CD14-positive monocyte (primary cell): ENCODE data around the gene TJAP1. TPM values are rescaled to one million over a fixed set of nuclear protein-coding genes. Genes with fewer than 3 reads are reported as not detected.

Experiments used
- DNase-seq, 3 donors: peaks; one replicate each; pipeline ENCODE4 v3.0.0-alpha.2; 2011 to 2022
- H2AFZ ChIP-seq: 2 replicates; pipeline ENCODE4 v1.6.0; 2012; ENCODE audit warnings: mild to moderate bottlenecking, low read depth, low read length, inconsistent platforms; ENCODE audit not compliant: insufficient read depth, poor library complexity, severe bottlenecking
- H3K27ac ChIP-seq, 2 donors: 1 replicate in 1 of 2; 2 replicates in 1 of 2; pipeline ENCODE4 v1.5.1; 2012 to 2013; ENCODE audit warnings: low read length in 2 of 2, control low read depth in 1 of 2, inconsistent platforms in 1 of 2, low read depth in 1 of 2, mild to moderate bottlenecking in 1 of 2
- H3K27me3 ChIP-seq, 2 donors: one replicate each; pipeline versions ENCODE4 v1.6.0 to v1.6.1; 2011 to 2013; ENCODE audit warnings: low read length in 2 of 2; ENCODE audit not compliant: control insufficient read depth in 2 of 2, insufficient read depth in 2 of 2
- H3K36me3 ChIP-seq, 2 donors: replicated peaks in 1 of 2; 1 replicate in 1 of 2; 2 replicates in 1 of 2; pipeline versions ENCODE4 v1.5.1 to v1.6.1; 2012 to 2013; ENCODE audit warnings: low read length in 2 of 2, control low read depth in 1 of 2, inconsistent platforms in 1 of 2, mild to moderate bottlenecking in 1 of 2; ENCODE audit not compliant: insufficient read depth in 2 of 2, control insufficient read depth in 1 of 2
- H3K4me1 ChIP-seq, 2 donors: 1 replicate in 1 of 2; 2 replicates in 1 of 2; pipeline versions ENCODE4 v1.5.1 to v1.6.1; 2012 to 2013; ENCODE audit warnings: low read length in 2 of 2, control low read depth in 1 of 2, inconsistent platforms in 1 of 2, mild to moderate bottlenecking in 1 of 2, moderate library complexity in 1 of 2; ENCODE audit not compliant: insufficient read depth in 2 of 2, control insufficient read depth in 1 of 2
- H3K4me2 ChIP-seq: replicated peaks from 2 replicates; pipeline ENCODE3; 2012; ENCODE audit warnings: low read length, moderate library complexity, mild to moderate bottlenecking; ENCODE audit not compliant: poor library complexity, severe bottlenecking; ENCODE audit errors: extremely low read depth
- H3K4me3 ChIP-seq, 3 experiments: fragments of 200-600 bp in 1 of 3; sonication (generic) in 1 of 3; replicated peaks in 1 of 3; 1 replicate in 2 of 3; 2 replicates in 1 of 3; pipeline ENCODE4 v1.5.1; 2011 to 2013; ENCODE audit warnings: low read length in 3 of 3, mild to moderate bottlenecking in 3 of 3, control low read depth in 2 of 3, low read depth in 2 of 3, inconsistent platforms in 1 of 3, moderate library complexity in 1 of 3
- H3K79me2 ChIP-seq: 2 replicates; pipeline ENCODE4 v1.6.0; 2012; ENCODE audit warnings: mild to moderate bottlenecking, control low read depth, inconsistent platforms, low read length, moderate library complexity; ENCODE audit not compliant: insufficient read depth
- H3K9ac ChIP-seq: 2 replicates; pipeline ENCODE4 v1.6.0; 2017; ENCODE audit warnings: low read length, mild to moderate bottlenecking; ENCODE audit not compliant: insufficient read depth, poor library complexity, severe bottlenecking
- H3K9me3 ChIP-seq, 2 donors: replicated peaks in 1 of 2; 1 replicate in 1 of 2; 2 replicates in 1 of 2; pipeline versions ENCODE4 v1.5.1 to v1.6.1; 2012 to 2013; ENCODE audit warnings: low read length in 2 of 2, control low read depth in 1 of 2; ENCODE audit not compliant: control insufficient read depth in 1 of 2, insufficient read depth in 1 of 2
- H4K20me1 ChIP-seq: 2 replicates; pipeline ENCODE4 v1.6.0; 2012; ENCODE audit warnings: mild to moderate bottlenecking, low read length, control low read depth, moderate library complexity; ENCODE audit not compliant: insufficient read depth
- H3K27ac Mint-ChIP-seq, 7 donors: one replicate each; pipeline ENCODE4 v1.8.0; 2020; ENCODE audit warnings: mild to moderate bottlenecking in 7 of 7, mixed read lengths in 7 of 7, moderate library complexity in 6 of 7, inconsistent platforms in 2 of 7
- H3K27me3 Mint-ChIP-seq, 3 donors: one replicate each; pipeline ENCODE4 v1.8.0; 2021 to 2022; ENCODE audit warnings: low read depth in 3 of 3, mild to moderate bottlenecking in 3 of 3, mixed read lengths in 3 of 3, moderate library complexity in 3 of 3, inconsistent platforms in 1 of 3
- H3K36me3 Mint-ChIP-seq, 2 donors: one replicate each; pipeline ENCODE4 v1.8.0; 2020; ENCODE audit warnings: mixed read lengths in 2 of 2, inconsistent platforms in 1 of 2, mild to moderate bottlenecking in 1 of 2
- H3K4me1 Mint-ChIP-seq: one replicate; pipeline ENCODE4 v1.8.0; 2020; ENCODE audit warnings: mild to moderate bottlenecking, mixed read lengths
- H3K4me3 Mint-ChIP-seq, 2 donors: one replicate each; pipeline ENCODE4 v1.8.0; 2020; ENCODE audit warnings: mild to moderate bottlenecking in 2 of 2, mixed read lengths in 2 of 2, moderate library complexity in 1 of 2
- H3K9me3 Mint-ChIP-seq, 7 donors: one replicate each; pipeline ENCODE4 v1.8.0; 2020 to 2022; ENCODE audit warnings: mixed read lengths in 7 of 7, mild to moderate bottlenecking in 6 of 7, moderate library complexity in 6 of 7, inconsistent platforms in 2 of 7
- WGBS: methylation state at CpG from one replicate; pipeline ENCODE4 v1.1.5; 2013; ENCODE audit warnings: missing lambda C conversion rate; ENCODE audit not compliant: insufficient coverage; 5-methylcytosine and 5-hydroxymethylcytosine counted together
- intact Hi-C, 2 donors: fragments of 100-400 bp; cut with micrococcal nuclease; formaldehyde crosslinking; loops; one replicate each; pipeline versions ENCODE4 v1.15.0 to v1.15.1; 2023
- polyA plus RNA-seq, 3 donors: library from polyadenylated mRNA; depleted of rRNA in 1 of 3; unstranded in 2 of 3; stranded (reverse) in 1 of 3; fragments of 300-500 nt in 2 of 3; fragments of >200 nt in 1 of 3; fragmentation: Illumina TruSeq in 2 of 3; gene quantifications; 1 replicate in 2 of 3; 2 replicates in 1 of 3; pipeline ENCODE4 v1.2.3, GENCODE V29; 2012 to 2021
- TF ChIP-seq, protein P1 (sequence below): fragments of 200-600 bp; IDR thresholded peaks from one replicate; pipeline ENCODE4 v1.8.0; 2022; ENCODE audit warnings: antibody characterized with exemption, mild to moderate bottlenecking

The TJAP1 gene
- polyA plus RNA-seq, 3 donors, result 3.2 to 43.4 (median 3.2) TPM

DNA sequence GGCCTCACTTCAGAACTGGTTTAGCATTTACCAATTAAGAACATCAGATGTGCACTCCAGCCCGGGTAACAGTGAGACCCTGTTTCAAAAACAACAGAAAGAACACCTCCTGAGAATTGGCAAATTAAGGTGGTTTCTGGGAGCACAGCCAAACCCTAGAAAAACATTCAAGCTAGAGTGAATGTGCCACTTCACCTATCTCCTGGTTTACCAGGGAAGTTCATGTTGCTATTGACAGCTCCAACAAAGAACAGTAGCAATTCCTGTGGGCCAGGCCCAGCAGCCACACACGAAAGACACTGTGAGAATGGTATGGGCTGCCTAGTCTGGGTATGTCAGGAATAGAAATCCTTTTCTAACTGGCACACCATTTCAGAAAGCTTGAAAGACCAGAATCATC lies 44.5 kb downstream of the TJAP1 start:
- H3K4me2 ChIP-seq, result no peak overlapping the region
- peaks cover 74 to 80% of the 10 kb centered on the region in 2 donors for H3K36me3 ChIP-seq
- H3K36me3 Mint-ChIP-seq, result peaks cover 0 to 70% of the 10 kb centered on the region in 2 donors
- peaks cover 0 to 1% (median 0%) of the 10 kb centered on the region in 3 donors for H3K27me3 Mint-ChIP-seq
- DNase-seq, result no peak
- H3K9me3 Mint-ChIP-seq, result no peaks in the 10 kb centered on the region
- H3K79me2 ChIP-seq, result peaks cover 26% of the 10 kb centered on the region
- H2AFZ ChIP-seq, result no peak overlapping the region
- H4K20me1 ChIP-seq, result no peaks in the 10 kb centered on the region
- H3K27ac ChIP-seq, result no peak overlapping the region
- no peaks in the 10 kb centered on the region for H3K9me3 ChIP-seq
- TF ChIP-seq, protein P1, sequence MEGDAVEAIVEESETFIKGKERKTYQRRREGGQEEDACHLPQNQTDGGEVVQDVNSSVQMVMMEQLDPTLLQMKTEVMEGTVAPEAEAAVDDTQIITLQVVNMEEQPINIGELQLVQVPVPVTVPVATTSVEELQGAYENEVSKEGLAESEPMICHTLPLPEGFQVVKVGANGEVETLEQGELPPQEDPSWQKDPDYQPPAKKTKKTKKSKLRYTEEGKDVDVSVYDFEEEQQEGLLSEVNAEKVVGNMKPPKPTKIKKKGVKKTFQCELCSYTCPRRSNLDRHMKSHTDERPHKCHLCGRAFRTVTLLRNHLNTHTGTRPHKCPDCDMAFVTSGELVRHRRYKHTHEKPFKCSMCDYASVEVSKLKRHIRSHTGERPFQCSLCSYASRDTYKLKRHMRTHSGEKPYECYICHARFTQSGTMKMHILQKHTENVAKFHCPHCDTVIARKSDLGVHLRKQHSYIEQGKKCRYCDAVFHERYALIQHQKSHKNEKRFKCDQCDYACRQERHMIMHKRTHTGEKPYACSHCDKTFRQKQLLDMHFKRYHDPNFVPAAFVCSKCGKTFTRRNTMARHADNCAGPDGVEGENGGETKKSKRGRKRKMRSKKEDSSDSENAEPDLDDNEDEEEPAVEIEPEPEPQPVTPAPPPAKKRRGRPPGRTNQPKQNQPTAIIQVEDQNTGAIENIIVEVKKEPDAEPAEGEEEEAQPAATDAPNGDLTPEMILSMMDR, result no peak
- H3K27ac Mint-ChIP-seq, result no peak overlapping the region
- no CpG with 5 or more reads among the region's 2 CpGs for WGBS
- H3K4me1 ChIP-seq, result peaks cover 10 to 12% of the 10 kb centered on the region in 2 donors
- no peak overlapping the region for H3K9ac ChIP-seq
- H3K4me1 Mint-ChIP-seq, result no peaks in the 10 kb centered on the region
- H3K4me3 ChIP-seq, result no peak overlapping the region
- intact Hi-C loops, result no loop called here
- no peaks in the 10 kb centered on the region for H3K27me3 ChIP-seq
- H3K4me3 Mint-ChIP-seq, result no peak overlapping the region

DNA sequence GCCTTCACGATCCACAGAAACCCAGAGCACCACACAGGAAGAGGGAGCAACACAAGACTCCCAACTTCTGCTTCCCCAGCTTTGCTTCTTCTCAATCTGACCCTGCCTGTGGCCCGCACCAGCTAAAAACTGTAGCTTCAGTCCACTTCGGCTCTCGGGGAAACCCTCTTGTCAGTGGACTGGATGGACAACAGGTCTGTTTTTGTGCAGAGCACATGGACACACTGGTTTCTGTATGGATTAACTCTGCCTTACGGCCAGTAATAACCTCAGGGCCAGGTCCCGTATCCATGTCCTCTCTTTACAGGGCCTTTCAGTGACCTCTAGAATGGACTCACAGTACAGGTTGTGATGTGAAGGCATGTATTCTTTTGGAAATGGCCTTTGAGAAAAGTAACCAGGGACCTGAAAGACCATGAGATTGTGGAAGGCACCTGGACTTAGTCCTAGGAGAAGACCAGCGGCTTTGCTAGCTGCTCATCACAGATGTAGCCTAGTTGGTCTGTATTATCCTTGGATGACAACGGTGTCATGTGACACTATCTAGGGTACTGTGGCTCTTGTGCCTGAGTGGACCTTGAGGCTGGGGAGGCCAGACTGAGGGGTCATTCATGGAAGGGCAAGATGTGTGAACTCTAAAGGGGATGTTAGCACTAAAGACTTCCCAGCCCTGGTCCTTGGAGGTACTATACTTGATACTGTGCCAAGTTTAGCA lies 45.3 kb downstream of the TJAP1 start:
- no peak overlapping the region for H3K4me2 ChIP-seq
- H3K36me3 ChIP-seq, result peaks cover 82 to 89% of the 10 kb centered on the region in 2 donors
- no peaks in the 10 kb centered on the region for H3K27me3 ChIP-seq
- Mint-ChIP-seq H3K36me3 (peaks cover 0 to 79% of the 10 kb centered on the region in 2 donors), H3K4me3 (no peak overlapping the region), H3K4me1 (no peaks in the 10 kb centered on the region), H3K27ac (peak overlapping the region in 1 of 7 donors; percentile 59), H3K9me3 (no peaks in the 10 kb centered on the region), H3K27me3 (peaks cover 0 to 1% (median 0%) of the 10 kb centered on the region in 3 donors)
- WGBS, result 90% methylated on average over 8 of the region's 8 CpGs
- H3K4me1 ChIP-seq, result peaks cover 5 to 6% of the 10 kb centered on the region in 2 donors
- H2AFZ ChIP-seq, result no peak overlapping the region
- no peak for DNase-seq
- TF ChIP-seq, protein P1, result no peak
- peaks cover 18% of the 10 kb centered on the region for H3K79me2 ChIP-seq
- H3K27ac ChIP-seq, result no peak overlapping the region
- intact Hi-C loops, result no loop called here
- H3K9me3 ChIP-seq, result no peaks in the 10 kb centered on the region
- no peak overlapping the region for H3K4me3 ChIP-seq
- no peak overlapping the region for H3K9ac ChIP-seq
- H4K20me1 ChIP-seq, result no peaks in the 10 kb centered on the region
